HG03575 (cell line): ENCODE measurements around the gene STUB1.
"Not testable (repeated sequence)": the region's sequence is repeated elsewhere in the genome, so short reads cannot be mapped to it uniquely, and the experiment has no call there.

Experiments
- ATAC-seq: cut with Tn5 transposase; IDR thresholded peaks from one replicate; pipeline ENCODE4 v1.9.1; 2021; ENCODE audit not compliant: unreplicated experiment, insufficient number of reproducible peaks, low FRiP score; ENCODE audit errors: extremely low read depth

Gene STUB1

GRCh38 chr16:686459-687260, 6.5 kb downstream of the STUB1 start:
- no peak for ATAC-seq

- no peak for ATAC-seq
Measured at GRCh38 chr16:687499-687898, 7.3 kb downstream of the STUB1 start.

- no peak for ATAC-seq
Measured at GRCh38 chr16:689175-689897, 9.1 kb downstream of the STUB1 start.

DNA sequence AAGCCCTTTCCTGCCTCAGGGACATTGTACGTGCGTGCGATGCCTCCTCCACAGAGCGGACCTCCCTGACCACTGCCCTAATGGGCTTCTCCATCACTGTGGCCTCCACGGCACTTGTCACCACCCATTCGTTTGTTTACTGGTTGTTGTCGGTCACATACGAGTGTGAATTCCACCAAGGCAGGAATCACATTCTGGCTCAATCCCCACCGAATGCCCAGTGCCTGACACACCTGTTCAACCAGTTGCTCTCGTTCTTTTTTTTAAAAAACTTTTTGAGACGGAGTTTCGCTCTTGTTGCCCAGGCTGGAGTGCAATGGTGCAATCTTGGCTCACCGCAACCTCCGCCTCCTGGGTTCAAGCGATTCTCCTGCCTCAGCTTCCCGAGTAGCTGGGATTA, 11.0 kb downstream of the STUB1 start:
- ATAC-seq: not testable (repeated sequence)

DNA sequence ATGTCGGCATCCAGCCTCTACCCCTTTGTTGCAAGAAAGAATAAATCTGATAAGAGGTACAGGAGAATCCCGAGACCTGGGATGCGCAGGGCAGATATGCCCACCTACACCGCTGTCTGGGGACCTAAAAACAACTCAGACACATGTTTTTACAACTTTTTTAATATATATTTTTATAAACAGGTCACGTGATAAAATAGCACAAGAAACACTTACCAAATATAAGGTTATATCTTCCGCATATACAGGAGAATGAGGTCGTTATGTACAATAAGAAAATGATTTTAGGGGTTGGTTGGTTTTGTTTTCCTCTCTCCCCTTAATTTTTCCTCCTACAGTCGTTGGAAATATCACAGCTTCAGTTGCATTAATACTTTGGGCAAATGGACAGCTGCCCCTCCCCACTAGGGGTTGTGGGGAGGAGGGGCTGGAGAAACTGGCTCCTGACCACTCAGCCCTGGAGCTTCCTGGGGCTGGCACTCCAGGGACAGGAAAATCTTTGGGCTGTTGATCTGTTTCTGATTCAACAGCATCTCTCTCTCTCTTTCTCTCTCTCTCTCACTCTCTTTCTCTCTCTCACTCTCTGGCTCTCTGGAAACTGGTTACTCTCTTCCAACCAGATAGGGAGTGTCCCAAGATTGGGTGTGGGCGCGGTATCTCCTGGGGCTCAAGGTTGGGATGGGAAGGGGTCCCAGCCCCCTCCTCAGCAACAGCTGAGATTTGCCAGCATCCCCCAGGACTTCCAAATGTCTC, 12.3 kb downstream of the STUB1 start:
- no peak for ATAC-seq

DNA sequence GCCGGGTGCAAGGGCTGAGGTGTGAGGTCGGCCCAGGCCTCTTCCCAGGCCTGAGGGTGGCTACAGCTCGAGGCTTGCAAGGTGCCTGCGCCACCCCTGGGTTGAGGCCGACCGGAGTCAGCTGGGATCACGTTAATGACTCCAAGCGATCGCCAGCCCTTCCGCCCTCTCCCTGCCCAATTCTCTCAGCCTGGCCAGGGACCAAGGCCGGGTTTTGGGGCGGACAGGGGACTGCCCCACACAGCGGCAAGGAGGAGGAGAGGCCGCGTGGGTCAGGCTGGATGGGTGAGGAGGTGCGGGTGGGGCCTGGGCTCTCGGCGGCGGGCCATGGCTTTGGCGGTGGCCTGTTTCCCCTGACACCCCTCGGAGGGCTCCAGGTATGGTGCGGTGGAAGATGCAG, 13.2 kb downstream of the STUB1 start:
- ATAC-seq: no peak

GRCh38 chr16:693766-694165, 13.6 kb downstream of the STUB1 start:
- ATAC-seq: no peak

GRCh38 chr16:694187-694862, 14.1 kb downstream of the STUB1 start:
- ATAC-seq: no peak

- ATAC-seq: no peak
Measured at GRCh38 chr16:694863-695354, 14.7 kb downstream of the STUB1 start.

- no peak for ATAC-seq
Measured at GRCh38 chr16:695355-696089, 15.3 kb downstream of the STUB1 start.

GRCh38 chr16:698911-699671, 18.9 kb downstream of the STUB1 start:
- no peak for ATAC-seq

- no peak for ATAC-seq
Measured at GRCh38 chr16:700684-701584, 20.7 kb downstream of the STUB1 start.

DNA sequence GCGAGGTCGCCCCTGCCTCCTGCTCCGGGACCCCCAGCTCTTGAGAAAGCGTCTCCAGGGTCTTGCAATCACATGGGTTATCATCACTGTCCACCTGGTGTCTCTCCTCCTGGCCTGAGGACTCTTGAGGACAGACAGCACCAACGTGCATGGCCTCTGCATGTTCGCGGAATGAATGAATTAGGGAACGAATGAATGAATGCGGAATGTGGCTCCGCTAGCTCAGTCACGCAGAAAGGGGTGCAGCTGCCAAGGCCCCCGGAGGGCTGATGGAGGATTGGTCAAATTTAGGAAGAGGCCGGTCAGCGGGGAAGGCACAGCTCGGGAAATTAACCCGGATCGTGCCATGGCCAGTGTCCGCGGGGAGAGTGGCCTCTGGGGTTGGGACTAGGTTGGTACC, 22.1 kb downstream of the STUB1 start:
- ATAC-seq: no peak

- no peak for ATAC-seq
Measured at GRCh38 chr16:703406-703805, 23.2 kb downstream of the STUB1 start.

DNA sequence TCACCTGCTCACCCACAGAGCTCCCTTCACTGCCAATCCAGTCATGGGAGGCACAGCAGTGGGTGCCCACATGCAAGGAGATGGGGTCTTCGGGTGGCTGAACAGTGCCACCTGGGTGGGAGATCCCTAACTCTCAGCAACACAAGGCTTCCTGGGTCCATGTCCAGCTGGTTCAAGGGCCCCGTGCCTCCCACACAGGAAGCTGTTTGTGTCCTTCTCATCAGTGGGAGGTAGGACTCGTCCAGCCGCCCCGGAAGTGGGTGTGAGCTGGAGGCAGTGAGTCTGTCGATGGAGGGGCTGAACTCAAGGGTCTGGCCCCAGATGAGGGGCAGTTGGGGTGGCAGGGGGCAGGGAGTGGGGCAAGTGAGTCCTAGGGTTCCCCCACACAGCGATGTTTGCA, 23.8 kb downstream of the STUB1 start:
- no peak for ATAC-seq

- no peak for ATAC-seq
Measured at GRCh38 chr16:704552-705380, 24.6 kb downstream of the STUB1 start.
